Left lung (tissue), 10 donors: ENCODE results near the gene FOCAD. TPM values are rescaled to one million over a fixed set of nuclear protein-coding genes. Genes with fewer than 3 reads are reported as not detected.

Experiments used
- ATAC-seq: fragments of 200-7000 bp; cut with Tn5 transposase; one replicate; pipeline ENCODE4 v1.9.1; 2020; ENCODE audit warnings: moderate library complexity
- DNase-seq, 4 donors: peaks; one replicate each; pipeline ENCODE4 v3.0.0-alpha.2; 2013 to 2020
- H3K27ac ChIP-seq, 2 donors: fragments of 200-600 bp; sonication (generic) in 1 of 2; one replicate each; pipeline versions ENCODE4 v1.5.0 to v1.8.0; 2020 to 2021
- H3K27me3 ChIP-seq, 2 donors: fragments of 200-600 bp; sonication (generic) in 1 of 2; one replicate each; pipeline versions ENCODE4 v1.5.0 to v1.8.0; 2020 to 2021
- H3K36me3 ChIP-seq, 2 donors: fragments of 200-600 bp; sonication (generic) in 1 of 2; one replicate each; pipeline versions ENCODE4 v1.5.0 to v1.8.0; 2020 to 2021
- H3K4me1 ChIP-seq, 2 donors: fragments of 200-600 bp; one replicate each; pipeline ENCODE4 v1.8.0; 2021
- H3K4me3 ChIP-seq, 2 donors: fragments of 200-600 bp; sonication (generic) in 1 of 2; one replicate each; pipeline versions ENCODE4 v1.5.0 to v1.8.0; 2020 to 2021; ENCODE audit warnings: mild to moderate bottlenecking in 1 of 2
- H3K9me3 ChIP-seq, 2 donors: fragments of 200-600 bp; sonication (generic) in 1 of 2; one replicate each; pipeline versions ENCODE4 v1.5.0 to v1.8.0; 2020 to 2021
- CTCF ChIP-seq, 2 donors: fragments of 200-600 bp; sonication (generic) in 1 of 2; IDR thresholded peaks; one replicate each; pipeline versions ENCODE4 v1.5.0 to v1.8.0; 2021; ENCODE audit warnings: antibody characterized with exemption in 2 of 2
- intact Hi-C, 2 donors: fragments of 100-400 bp; cut with DNase I; formaldehyde crosslinking; loops; one replicate each; pipeline versions ENCODE4 v1.11.2 to v1.14.2; 2022
- polyA plus RNA-seq, 6 donors: library from polyadenylated mRNA; unstranded; fragments of 120-200 nt; gene quantifications; one replicate each; pipeline ENCODE4 v1.2.1, GENCODE V29; 2013; ENCODE audit not compliant: insufficient read length in 6 of 6
- total RNA-seq, 2 donors: library from RNA; stranded (reverse); fragmentation: NEBNext Ultra II Directional; extraction: Animal tissue kit (Norgen Biotek cat#: 25700); gene quantifications; one replicate each; pipeline ENCODE4 v1.2.1, GENCODE V29; 2021
- donor health status: DM: no; HTN: yes; CAD: no.
- donor health status: DM: no; HTN: no; CAD: no.

The FOCAD gene
- total and polyA plus RNA-seq, 8 donors, result 23.6 to 43.1 (median 29.9) TPM

GRCh38 chr9:20749496-20750198 is 65.6 kb downstream of the FOCAD start:
- H3K27me3 ChIP-seq, result no peaks in the 10 kb centered on the region
- no peaks in the 10 kb centered on the region for H3K4me1 ChIP-seq
- DNase-seq, result no peak
- intact Hi-C loops, result no loop called here
- H3K36me3 ChIP-seq, result no peaks in the 10 kb centered on the region
- no peaks in the 10 kb centered on the region for H3K9me3 ChIP-seq
- no peak overlapping the region for H3K27ac ChIP-seq
- no peak for TF ChIP-seq CTCF (IDR thresholded peaks at IDR 0.05)
- H3K4me3 ChIP-seq, result no peak overlapping the region
- ATAC-seq, result no peak

GRCh38 chr9:20753761-20754160 is 69.7 kb downstream of the FOCAD start:
- peaks cover 0 to 7% of the 10 kb centered on the region in 2 donors for H3K36me3 ChIP-seq
- no peak overlapping the region for H3K4me3 ChIP-seq
- ATAC-seq (no peak), DNase-seq (no peak)
- no peaks in the 10 kb centered on the region for H3K4me1 ChIP-seq
- no peak for TF ChIP-seq CTCF (IDR thresholded peaks at IDR 0.05)
- no peaks in the 10 kb centered on the region for H3K27me3 ChIP-seq
- no peaks in the 10 kb centered on the region for H3K9me3 ChIP-seq
- no peak overlapping the region for H3K27ac ChIP-seq
- intact Hi-C loops, result no loop called here

- Histone ChIP-seq H3K36me3 (peaks cover 0 to 9% of the 10 kb centered on the region in 2 donors), H3K27ac (no peak overlapping the region), H3K9me3 (no peaks in the 10 kb centered on the region), H3K27me3 (no peaks in the 10 kb centered on the region), H3K4me3 (no peak overlapping the region), H3K4me1 (no peaks in the 10 kb centered on the region)
- intact Hi-C loops, result no loop called here
- TF ChIP-seq CTCF (IDR thresholded peaks at IDR 0.05), result no peak
- ATAC-seq (no peak), DNase-seq (no peak)
These were observed 70.5 kb downstream of the FOCAD start for GRCh38 chr9:20754556-20754955.

- ATAC-seq (peak; percentile 38), DNase-seq (no peak)
- H3K4me1 ChIP-seq, result no peaks in the 10 kb centered on the region
- H3K9me3 ChIP-seq, result no peaks in the 10 kb centered on the region
- no peak overlapping the region for H3K27ac ChIP-seq
- H3K4me3 ChIP-seq, result no peak overlapping the region
- H3K36me3 ChIP-seq, result peaks cover 0 to 21% of the 10 kb centered on the region in 2 donors
- TF ChIP-seq CTCF (IDR thresholded peaks at IDR 0.05), result no peak
- H3K27me3 ChIP-seq, result no peaks in the 10 kb centered on the region
- intact Hi-C loops, result no loop called here
These were observed 76.3 kb downstream of the FOCAD start for GRCh38 chr9:20760246-20760891.

- Histone ChIP-seq H3K27me3 (no peaks in the 10 kb centered on the region), H3K27ac (no peak overlapping the region), H3K4me1 (no peaks in the 10 kb centered on the region), H3K9me3 (no peaks in the 10 kb centered on the region), H3K36me3 (peaks cover 0 to 37% of the 10 kb centered on the region in 2 donors), H3K4me3 (no peak overlapping the region)
- DNase-seq, result no peak
- no peak for TF ChIP-seq CTCF (IDR thresholded peaks at IDR 0.05)
- intact Hi-C loops, result no loop called here
- no peak for ATAC-seq
These were observed 86.9 kb downstream of the FOCAD start for GRCh38 chr9:20770947-20771346.
